ENCODE results near the gene ASB13. TPM values are rescaled to one million over a fixed set of nuclear protein-coding genes. Genes with fewer than 3 reads are reported as not detected.
A peak's percentile ranks its signal among the peaks of the same experiment; 100 is the strongest.

Gene ASB13, protein sequence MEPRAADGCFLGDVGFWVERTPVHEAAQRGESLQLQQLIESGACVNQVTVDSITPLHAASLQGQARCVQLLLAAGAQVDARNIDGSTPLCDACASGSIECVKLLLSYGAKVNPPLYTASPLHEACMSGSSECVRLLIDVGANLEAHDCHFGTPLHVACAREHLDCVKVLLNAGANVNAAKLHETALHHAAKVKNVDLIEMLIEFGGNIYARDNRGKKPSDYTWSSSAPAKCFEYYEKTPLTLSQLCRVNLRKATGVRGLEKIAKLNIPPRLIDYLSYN
- total RNA-seq, result 15.3 TPM

DNA sequence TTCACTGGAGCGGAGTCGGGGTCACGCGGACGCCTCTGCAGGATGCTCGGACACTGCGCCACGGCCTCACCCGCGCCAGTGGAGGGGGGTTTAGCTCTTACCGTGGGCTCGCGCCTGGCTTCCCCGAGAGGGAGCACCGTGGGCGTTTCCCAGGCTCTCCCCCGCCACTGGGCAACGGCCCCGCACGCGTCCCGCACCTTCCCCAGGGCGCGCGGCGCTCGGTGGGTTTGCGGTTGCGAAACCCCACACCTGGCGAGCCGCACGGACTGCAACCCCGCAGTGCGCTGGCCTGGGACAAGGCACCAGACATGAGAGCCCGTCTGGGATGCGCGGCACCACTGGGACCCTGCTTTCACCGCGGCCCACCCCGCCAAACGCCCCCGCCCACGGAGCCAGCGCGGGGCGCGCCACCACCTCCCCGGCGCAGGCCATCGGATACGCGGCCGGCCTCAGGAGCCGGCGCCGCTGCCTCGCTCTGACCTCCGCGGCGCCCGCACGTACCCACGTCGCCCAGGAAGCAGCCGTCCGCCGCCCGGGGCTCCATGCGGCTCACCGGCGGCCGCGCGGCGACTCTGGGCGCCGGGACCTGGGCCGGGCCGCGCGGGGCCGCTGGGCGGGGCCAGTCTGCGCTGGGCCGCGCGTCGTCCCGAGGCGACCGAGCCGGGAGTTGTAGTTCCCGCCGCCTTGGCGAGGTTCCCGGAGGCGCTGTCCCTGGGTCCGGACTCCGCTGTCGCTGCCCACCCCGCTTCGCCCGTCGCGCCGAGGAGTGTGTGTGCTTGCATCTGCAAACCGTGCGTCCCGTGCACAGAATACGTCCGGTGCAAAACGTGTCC is at the start of gene ASB13:
TSS of gene ASB13 (minus strand) at position 588 of the 833 bp plus-strand sequence. CDS start at position 544, 44 bp downstream.
- peak; percentile 92 for ATAC-seq

DNA sequence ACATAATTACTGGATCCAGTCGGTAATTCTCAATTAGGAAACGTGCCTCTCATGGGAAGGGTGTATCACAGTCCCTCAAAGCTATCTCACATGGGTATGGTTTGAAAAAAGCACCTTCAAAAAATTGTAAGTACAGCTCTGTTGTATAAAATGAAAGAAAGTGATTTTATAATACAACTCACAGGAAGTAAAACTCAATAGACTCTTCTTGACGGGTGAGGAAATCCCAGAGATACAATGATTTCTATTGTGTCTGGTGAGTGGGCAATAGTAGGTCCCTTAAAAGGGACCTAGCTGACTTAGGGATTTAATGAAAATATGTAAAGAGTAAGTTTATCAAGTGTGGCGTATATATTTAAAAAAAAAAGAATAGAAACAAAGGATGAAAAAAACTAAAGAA is 45.2 kb upstream of the ASB13 start:
- no peak for ATAC-seq

DNA sequence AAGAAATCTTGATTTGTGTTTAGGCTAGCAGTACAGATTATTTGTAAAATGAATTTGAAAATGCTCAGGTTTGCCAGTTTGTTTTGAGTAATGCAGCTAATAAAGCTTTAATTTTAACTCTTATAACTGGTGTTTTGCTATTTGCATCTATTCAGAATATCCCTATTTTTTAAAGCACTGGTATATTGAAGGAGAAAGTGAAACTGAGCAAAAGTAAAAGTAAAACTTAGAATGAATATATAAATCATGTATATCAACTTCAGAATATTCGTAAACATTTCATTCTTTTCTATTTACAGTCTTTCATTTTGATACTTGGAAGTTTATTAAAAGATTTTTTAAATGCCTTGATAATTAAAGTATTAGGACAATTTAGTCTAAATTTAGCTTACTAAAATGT is 44.5 kb upstream of the ASB13 start:
- ATAC-seq, result no peak

DNA sequence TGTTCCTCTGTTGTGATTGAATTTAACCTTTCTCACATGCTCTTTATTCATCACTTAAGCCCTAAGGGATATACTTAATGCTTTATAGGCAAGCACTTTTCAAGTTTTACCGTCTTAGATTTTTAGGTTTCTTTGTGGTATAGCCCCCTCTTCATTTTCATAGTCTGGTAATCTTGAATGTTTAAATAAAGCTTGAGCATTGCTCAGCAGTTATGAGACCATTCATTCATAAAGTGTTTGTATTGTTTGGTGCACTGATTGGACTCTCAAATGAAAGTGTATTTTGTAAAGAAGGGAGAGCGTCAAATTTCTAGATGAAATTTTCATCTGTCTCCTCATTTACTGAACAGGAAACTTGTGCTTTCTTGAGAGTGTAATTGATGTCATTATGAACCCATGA is 43.5 kb upstream of the ASB13 start:
- ATAC-seq, result no peak

DNA sequence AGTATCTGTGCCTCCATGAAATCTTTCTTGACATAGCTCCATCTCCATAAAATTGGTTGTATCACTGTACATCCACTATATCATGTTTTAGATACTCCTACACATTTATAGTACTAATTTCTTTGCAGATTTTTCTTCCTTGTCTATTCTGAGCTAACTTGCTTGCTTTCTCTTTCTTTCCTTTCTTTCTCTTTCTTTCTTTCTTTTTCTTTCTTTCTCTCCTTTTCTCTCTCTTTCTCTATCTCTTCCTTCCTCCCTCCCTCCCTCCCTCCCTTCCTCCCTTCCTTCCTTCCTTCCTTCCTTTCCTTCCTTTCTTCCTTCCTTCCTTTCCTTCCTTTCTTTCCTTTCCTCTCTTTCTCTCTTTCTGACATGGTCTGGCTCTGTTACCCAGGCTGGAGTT is 42.0 kb upstream of the ASB13 start:
- no peak for ATAC-seq

DNA sequence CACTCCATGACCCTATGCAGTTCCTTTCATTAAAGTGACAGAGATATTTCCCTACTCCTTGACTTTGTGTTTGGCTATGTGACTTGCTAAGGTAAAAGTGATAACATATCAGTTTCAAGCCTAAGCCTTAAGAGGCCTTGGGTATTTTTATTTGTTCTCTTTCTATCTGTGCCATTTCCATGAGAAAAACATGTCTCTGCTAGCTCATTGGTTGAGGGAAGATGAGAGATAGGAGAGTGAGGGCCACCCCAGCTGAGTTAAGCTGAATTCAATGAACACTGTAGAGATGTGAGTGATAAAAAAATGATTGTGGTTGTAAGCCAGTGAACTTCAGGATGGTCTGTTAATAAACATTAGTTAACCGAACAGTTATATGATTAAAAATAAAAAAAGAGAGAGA is 31.7 kb upstream of the ASB13 start:
- ATAC-seq, result no peak

DNA sequence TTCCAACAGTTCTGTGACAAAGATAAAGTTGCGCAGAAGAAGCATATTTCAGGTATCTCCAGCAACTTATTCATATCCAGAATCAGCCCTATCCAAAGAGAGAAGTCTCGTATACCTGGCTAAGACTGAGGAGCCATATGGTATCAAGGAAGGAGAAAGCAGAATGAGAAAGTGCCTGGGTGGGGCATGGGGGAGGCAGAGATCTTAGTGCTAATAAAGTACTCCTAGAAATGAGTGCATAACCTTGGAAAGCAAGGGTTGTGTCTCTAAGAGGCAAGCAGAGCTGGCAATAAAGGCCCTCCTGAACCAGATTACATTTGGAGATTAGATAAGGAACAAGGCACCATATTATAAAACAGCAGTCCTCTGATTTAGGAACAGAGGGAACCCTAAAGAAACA is 30.9 kb upstream of the ASB13 start:
- ATAC-seq, result no peak

DNA sequence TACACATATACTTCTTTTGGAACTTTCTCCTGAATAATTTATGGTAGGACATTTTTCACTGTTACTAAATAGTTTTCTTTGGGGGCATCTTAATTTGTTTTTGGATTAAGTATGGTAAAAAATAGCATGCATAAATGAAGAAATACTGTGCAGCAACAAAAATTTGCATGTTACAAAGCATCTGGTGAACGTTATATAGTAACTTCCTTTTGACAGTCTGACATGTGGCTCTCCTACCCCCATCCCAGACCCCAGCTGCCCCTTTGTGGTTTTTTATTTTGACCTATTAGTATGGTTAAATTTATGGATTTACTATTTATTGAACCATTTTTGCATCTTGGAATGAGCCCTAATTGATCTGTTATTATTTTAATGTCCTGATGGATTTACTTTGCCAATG is 28.2 kb upstream of the ASB13 start:
- ATAC-seq, result no peak

DNA sequence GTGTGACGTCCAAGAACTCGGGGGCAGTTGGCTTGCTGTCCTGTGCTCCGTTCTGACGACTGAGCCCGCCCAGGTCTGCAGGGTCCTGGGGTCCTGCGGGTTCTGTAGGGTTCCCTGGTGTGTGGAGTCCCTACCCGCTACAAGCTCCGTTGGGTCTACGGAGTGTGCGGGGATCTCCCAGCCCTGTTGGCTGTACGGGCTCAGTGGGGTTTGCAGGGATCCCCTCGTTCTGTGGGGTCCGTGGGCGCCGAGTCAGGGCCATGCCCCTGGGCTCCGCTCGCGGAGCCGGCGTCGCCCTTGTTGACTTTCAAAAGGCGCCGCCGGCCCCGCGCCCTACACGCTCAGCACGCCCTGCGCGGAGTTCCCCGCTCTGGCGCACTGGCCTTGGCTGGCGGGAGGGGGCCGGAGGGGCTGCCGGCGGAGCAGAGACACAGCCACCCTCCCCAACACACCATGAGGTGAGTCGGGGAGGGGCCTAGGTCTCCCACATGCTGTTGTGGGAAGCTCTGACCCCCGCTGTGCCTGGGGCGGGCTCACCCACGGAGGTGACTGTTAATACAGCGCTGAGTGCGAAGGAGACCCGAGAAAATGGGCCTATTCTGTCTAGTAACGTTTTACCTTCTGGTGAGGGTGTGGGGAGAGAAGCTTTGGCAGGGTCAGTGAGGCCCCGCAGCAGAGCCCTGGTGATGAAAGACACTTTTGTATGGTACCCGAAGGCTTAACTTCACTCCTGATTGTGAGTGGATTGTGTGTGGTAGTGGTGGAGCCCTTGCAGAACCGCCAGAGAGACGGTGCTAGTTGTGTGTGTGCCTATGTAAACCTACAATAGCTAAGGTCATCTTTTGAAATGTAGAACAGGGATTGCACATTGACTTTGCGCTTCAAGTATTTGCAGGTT is 26.3 kb upstream of the ASB13 start:
- ATAC-seq, result peak; percentile 74

DNA sequence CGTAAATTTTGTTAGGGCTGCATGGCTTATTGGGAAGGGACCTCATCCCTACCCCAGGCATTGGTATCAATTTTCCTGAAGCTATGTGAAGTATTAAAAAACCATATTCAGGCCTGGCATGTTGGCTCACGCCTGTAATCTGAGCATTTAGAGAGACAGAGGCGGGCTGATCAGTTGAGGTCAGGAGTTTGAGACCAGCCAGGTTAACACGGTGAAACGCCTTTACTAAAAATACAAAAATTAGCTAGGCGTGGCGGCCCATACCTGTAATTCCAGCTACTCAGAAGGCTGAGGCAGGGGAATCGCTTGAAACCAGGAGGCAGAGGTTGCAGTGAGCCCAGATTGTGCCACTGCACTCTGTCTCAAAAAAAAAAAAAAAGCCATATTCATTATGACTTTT is 25.4 kb upstream of the ASB13 start:
- peak; percentile 74 for ATAC-seq

DNA sequence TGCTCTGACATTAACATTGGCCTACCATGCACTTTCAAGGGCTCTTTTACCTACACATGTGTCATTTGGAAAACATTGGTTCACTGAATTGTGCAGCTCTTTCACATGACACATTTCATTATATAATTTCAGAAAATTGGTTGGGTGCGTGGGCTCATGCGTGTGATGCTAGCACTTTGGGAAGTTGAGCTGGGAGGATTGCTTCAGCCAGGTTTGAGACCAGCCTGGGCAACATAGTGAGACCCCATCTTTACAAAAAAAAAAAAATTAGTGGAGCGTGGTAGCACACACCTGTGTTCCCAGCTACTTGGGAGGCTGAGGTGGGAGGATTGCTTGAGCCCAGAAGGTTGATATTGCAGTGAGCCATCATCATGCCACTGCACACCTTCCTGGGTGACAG is 22.2 kb upstream of the ASB13 start:
- ATAC-seq, result no peak

DNA sequence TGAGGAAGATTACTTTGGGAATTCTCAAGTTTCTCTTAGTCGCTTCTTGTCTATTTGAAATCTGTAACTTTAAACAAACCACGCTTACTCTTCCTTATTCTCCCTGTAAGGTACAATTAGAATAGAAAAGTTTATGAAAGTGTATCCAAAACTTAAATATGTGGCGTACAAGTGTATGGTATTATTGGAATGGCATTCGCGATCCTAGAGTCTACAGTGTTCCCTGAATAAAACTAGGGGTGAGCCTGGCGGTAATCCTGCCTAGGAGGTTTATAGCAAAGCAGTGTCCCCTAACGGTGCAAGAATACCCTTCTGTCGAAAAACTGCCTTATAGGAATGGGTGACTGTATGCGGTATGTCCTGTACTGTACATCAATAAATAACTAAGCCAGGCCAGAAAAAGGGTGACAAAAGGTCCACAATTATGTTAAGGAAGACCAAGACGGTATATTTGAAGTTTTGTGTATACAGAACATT is 19.4 kb upstream of the ASB13 start:
- no peak for ATAC-seq

DNA sequence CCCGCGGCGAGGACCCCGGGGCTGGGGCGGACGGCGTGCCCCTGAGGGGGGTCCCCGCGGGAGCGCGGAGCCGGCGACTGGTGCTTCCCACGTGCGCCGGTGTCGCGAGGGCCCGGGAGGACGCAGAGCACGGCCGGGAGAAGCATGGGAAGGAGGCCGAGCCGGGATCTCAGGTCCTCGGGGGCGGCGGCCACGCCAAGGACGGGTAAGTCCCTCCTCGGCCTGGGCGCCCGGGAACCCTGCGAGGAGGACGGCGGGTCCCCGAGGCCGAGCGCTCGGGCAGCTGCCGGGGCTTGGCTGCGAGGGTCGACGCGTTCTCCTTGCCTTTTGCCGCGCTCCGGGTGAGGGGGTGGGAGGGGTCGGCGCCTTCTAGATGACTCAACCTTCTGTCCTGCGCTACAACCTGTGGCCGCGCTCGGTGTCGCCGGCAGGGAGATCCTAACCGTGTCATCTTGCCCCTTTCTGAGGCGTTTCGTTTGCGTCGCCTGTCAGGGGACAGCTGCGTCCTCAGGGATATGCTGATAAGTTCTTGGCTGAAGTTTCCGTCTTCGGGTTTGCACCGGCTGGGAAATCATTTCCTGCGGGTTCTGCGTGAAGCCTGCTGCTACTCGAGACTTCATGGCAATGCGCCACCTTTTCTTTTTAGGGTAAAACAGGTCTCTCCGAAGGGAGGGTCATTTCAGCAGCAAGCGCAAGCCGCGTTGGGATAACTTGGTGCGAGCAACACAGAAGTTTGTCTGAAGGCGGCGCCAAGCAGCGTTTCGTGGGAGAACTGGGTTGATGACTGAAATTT is 18.8 kb upstream of the ASB13 start:
- peak; percentile 60 for ATAC-seq

DNA sequence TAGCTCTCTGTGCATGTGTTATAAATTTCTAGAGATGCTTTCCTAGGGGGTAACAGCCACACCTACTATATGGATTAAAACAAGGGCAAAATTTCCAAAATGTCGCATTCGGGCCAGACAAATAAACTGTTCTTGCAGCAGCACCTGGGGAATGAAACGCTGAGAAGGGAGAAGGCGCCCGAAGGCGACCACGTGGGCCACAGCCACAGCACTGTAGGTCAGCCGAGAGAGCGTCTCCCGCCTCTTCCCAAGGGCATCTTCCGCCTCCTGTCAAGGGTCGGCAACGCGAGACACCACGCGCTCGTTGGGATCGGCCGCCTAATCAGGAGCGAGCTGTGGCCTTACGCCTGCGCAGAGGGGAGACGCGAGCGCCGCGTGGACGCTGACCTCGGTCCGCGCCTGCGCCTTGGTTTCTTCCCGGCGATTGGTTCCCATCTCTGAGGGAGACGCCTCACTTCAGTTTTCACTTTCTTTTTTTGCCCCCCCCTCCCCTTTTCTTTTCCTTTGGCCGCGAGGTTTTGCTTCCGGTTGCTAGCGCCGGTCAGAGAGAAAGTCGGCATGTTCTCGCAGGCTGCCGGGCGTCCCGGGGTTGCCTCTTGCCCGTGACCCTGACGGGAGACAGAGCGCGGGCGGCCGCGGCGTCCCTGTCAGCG is 18.0 kb upstream of the ASB13 start, which contains the start of gene TASOR2:
TSS of gene TASOR2 (plus strand) at position 521 of the 653 bp plus-strand sequence. CDS start 35,805 bp downstream, outside the sequence.
- peak; percentile 96 for ATAC-seq

DNA sequence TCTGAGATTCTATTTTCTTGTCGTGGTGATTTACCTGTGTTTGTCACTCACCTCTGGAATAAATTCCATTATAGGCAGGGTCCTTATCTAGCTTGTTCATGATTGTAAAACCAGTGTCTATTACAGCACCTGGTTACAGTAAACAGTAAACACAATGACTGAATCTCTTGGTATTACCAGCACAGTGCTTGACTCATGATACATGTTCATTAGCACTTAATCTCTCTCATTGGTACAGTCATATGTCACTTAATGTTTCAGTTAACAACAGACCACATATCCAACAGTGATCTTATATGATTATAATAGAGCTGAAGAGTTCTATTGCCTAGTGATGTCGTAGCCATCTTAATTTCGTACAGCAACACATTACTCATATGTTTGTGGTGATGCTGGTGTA is 16.7 kb upstream of the ASB13 start:
- ATAC-seq, result peak; percentile 40

DNA sequence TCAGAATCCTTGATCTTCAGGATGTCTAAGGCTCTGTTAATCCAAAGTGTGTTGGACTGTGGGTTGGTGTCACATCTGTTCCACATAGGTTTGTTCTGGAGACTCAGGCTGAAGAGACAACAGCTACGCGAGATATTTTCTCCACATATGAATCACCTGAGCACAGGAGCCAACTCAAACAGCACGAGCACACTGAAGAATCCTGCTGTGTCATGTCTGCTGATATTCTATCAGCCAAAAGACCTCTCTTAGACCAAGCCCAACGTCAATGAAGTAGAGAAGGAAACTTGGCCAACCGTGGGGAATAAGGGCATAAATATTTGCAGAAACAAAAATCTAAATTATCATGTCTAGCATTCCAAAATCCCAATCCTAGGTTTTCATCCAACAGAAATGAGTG is 15.5 kb upstream of the ASB13 start:
- ATAC-seq, result no peak

DNA sequence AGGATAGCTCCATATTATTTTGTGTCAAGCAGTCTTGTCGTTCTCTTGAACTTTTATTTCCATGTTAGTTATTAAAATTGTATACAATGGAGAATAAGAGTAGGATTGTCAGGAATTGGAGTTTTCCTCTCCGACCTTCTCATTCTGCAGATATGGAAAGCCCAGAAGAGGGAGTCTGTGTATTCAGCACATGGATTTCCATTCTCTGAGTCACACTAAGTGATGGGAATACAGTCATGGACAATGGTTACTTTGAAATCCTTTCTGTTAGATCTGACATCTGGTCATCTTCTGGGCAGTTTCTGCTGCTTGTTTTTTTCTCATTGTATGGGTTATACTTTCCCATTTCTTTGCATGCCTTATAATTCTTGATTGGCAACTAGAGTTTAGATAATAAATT is 13.2 kb upstream of the ASB13 start:
- no peak for ATAC-seq

DNA sequence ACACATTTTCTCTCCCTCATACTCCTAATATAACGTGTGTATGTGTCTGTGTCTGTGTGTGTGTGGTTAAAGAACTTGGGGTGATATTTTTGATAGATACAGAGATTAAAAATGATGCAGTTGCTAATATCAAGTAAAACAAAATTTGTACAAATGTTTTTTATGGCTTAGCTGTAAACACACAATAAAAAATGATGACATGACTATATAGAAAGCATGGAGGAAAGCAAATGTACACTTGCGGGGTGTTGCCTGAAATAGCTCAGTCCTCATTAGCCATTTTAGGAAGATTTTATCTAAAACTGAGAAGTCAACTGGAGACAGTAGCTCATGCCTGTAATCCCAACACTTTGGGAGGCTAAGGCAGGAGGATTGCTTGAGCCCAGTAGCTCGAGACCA is 12.6 kb upstream of the ASB13 start:
- ATAC-seq, result no peak

DNA sequence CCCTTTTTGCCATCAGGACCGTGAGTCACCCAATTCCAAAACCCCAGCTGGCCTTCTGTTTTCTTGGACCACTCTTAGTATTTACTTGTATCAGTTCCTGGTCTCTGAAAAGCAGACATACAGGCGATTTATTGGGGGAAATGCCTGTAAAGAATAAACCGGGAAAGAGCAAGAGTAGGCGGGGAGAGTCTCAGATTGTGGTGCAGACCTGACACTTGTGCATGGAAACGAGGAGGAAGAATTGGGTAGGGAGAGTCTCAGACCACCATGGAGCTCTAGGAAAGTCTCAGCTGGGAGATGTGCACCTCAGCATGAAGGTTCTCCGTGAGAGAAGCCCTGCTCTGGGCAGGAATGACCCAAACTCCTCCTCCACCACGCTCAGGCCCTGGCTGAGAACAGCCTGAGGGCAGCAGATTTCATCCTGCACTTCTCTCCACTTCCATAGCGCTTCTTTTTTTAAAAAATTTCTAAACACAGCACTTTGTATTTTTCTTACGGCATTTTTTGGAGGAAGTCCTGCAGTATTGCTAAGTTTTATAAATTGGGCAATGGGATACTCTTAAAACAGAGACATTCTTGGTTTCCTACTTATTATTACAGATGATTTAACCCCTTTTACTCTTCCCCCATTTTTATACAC is 12.1 kb upstream of the ASB13 start:
- ATAC-seq, result no peak

DNA sequence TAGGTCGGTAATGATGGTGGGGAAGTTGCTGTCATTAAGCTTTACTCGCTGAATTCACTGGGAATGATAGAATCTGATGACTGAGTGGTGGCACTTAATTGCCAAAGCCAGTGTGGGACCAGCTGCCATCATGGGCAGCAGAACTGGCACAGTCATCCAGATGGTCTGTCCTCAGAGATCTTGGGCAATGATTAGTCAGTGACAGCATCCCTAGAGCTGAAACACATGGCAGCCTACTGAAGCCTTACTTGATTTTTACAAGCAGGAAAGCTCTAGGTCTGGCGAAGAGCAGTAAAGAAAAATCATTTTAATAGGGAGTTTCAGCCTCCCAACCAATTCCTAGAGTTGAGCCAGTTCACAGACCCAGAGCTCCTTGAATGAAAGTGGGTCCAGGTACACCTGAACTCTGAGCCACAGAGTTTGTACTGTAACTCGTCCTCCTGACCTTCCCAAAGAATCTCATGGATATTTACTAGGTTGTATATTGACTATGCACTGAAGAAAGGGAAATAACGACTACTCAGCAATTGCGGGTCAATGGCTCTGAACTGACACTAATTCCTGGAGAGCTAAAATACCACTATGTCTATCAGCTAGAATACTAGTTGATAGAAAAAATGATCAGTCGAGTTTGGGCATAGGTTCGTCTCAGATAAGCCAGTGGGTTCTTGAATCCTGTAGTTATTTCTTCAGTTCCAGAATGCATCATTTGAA is 4.4 kb upstream of the ASB13 start:
- no peak for ATAC-seq
